ENCODE results near the gene PDP2. TPM values are rescaled to one million over a fixed set of nuclear protein-coding genes. Genes with fewer than 3 reads are reported as not detected.

The PDP2 gene
- total and polyA plus RNA-seq, 10 of the 15 experiments (the other 5 are each of a cell fraction or from before 2014, with no cell fraction given) = 1.9 to 31.1 (median 6.2) TPM

GRCh38 chr16:66845080-66845410 lies 35.3 kb upstream of the PDP2 start (continued):
- TF ChIP-seq BCLAF1 (IDR thresholded peaks at IDR 0.05) (no peak), WRNIP1 (IDR thresholded peaks at IDR 0.05; ENCODE audit: borderline replicate concordance, low read depth, low read length) (no peak), NBN (IDR thresholded peaks at IDR 0.05) (no peak), NR2C1 (IDR thresholded peaks at IDR 0.05) (no peak)

- no peak for FAIRE-seq
- no peak overlapping the region for H3K4me2 ChIP-seq (ENCODE audit: control insufficient read depth, insufficient read depth)
- TF ChIP-seq FOXK2 (IDR thresholded peaks at IDR 0.05) (no peak), REST (IDR thresholded peaks at IDR 0.05; ENCODE audit: low read depth, low read length) (no peak), TBL1XR1 (IDR thresholded peaks at IDR 0.05; ENCODE audit: low read depth, low read length) (no peak), BRCA1 (IDR thresholded peaks at IDR 0.05; ENCODE audit: low read depth, low read length) (no peak), STAT1 (conservative IDR thresholded peaks at IDR 0.05) (no peak), ETV6 (conservative IDR thresholded peaks at IDR 0.05 in 1 of 2, IDR thresholded peaks at IDR 0.05 in 1 of 2; ENCODE audit: borderline replicate concordance in 1 of 2, low read depth in 1 of 2) (no peak), ZBTB4 (CRISPR knock-in tag; IDR thresholded peaks at IDR 0.05) (no peak)
These were observed 34.5 kb upstream of the PDP2 start for GRCh38 chr16:66845791-66846221.

More at GRCh38 chr16:66845791-66846221, 34.5 kb upstream of the PDP2 start:
- in situ Hi-C loops (cut with MboI) = no loop called here
- ChIA-PET CTCF (interaction anchor here (0.7 to 10.4 kb wide), 6 partner anchors 10 to 195 kb away, joined by 3 to 73 read pairs (median 4); partner anchors contain the start of gene NAE1), SMC1A (ENCODE audit: uncharacterized antibody, unreplicated experiment) (interaction anchor here (1.0 to 1.4 kb wide), 2 partner anchors 12 to 14 kb away, joined by 3 to 8 read pairs; partner anchors contain the start of gene NAE1), RAD21 (ENCODE audit: unreplicated experiment) (interaction anchor here (1.0 to 1.4 kb wide), 2 partner anchors 17 to 22 kb away, joined by 3 read pairs; no protein-coding TSS in a partner anchor), POLR2A (no interaction called here)
- Histone ChIP-seq H3K27ac (ENCODE audit: control insufficient read depth, insufficient read depth) (no peak overlapping the region), H3K9ac (ENCODE audit: control insufficient read depth, insufficient read depth, low read length) (no peak overlapping the region), H3K27me3 (replicated peaks in 1 of 2; ENCODE audit: control insufficient read depth in 2 of 2, insufficient read depth in 2 of 2, low read length in 1 of 2) (peaks cover 4 to 10% of the 10 kb centered on the region in 2 experiments; a peak in 3 of 4 replicates), H2AFZ (ENCODE audit: control insufficient read depth, low read depth, low read length) (no peak overlapping the region), H3K9me3 (replicated peaks; ENCODE audit: control insufficient read depth, insufficient read depth, low read length) (no peaks in the 10 kb centered on the region), H3K79me2 (ENCODE audit: control insufficient read depth, insufficient read depth, low read length) (no peaks in the 10 kb centered on the region), H3K36me3 (ENCODE audit: control insufficient read depth in 2 of 2, insufficient read depth in 2 of 2, low read length in 1 of 2) (no peaks in the 10 kb centered on the region), H4K20me1 (ENCODE audit: control insufficient read depth, insufficient read depth) (no peaks in the 10 kb centered on the region), H3K4me1 (ENCODE audit: control insufficient read depth, insufficient read depth, low read length) (peaks cover 5% of the 10 kb centered on the region; the same call in 1 of the 2 replicates), H3K4me3 (no peak overlapping the region)
- DNase-seq (ENCODE audit: low read depth, low spot score) = no peak
- no peak for ATAC-seq
- WGBS (ENCODE audit: insufficient coverage, insufficient replicate concordance, low lambda C conversion rate, missing lambda C conversion rate) = 3% methylated on average over 9 of the region's 9 CpGs
- intact Hi-C loops (cut with micrococcal nuclease; ENCODE audit: unreplicated experiment) = no loop called here
- no TSS peak for BruUV-seq (replicated peaks)

Measured in GM12878 (cell line).